Stimulated activated CD8-positive, alpha-beta memory T cell treated with anti-CD3 and anti-CD28 coated beads, Interleukin-4, amount 100 ng/mL, for 1 hour (primary cell): ENCODE data around the gene ANO2.

Source experiments
- DNase-seq, 2 donors: peaks; one replicate each; pipeline ENCODE4 v3.0.0-alpha.2; 2020; ENCODE audit warnings: low read depth in 2 of 2, low spot score in 1 of 2

Gene ANO2

DNA sequence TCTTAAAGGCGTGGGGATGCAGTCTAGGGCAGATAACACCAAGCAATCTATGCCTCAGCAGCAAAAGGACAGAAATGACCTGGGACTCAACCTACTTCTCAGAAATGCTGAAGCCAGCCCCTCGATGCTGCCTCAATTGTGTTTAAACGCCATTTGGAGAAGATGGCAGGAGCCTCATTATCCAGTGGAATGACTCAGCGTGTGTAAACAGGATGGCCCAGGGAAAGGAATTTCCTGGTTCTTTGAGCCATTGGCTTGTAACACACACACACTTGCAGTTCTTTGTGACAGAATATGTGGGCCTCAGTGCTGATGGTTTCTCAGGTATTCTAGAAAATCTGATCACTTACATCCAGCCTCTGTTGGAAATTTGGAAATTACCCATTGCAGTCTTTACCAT, 358.9 kb downstream of the ANO2 start:
- DNase-seq: no peak

DNA sequence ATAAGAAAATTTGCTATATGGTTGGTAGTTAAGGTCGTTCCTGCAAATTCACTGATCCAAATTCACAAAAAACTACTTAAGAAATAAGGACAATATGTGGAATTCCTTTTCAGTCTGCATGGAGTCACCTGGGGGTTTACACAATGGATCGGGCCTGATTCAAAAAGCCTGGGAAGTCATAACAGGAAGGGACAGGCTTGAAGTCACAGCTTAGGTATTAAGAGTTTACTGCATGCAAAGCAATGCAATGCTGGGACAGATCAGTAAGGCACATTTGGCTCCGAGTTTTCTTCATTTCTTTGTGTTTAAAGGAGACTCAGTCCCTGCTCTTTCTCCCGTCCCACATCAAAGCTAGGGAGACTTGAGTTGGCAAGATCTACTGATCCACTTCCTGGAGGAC, 359.9 kb downstream of the ANO2 start:
- DNase-seq: no peak

DNA sequence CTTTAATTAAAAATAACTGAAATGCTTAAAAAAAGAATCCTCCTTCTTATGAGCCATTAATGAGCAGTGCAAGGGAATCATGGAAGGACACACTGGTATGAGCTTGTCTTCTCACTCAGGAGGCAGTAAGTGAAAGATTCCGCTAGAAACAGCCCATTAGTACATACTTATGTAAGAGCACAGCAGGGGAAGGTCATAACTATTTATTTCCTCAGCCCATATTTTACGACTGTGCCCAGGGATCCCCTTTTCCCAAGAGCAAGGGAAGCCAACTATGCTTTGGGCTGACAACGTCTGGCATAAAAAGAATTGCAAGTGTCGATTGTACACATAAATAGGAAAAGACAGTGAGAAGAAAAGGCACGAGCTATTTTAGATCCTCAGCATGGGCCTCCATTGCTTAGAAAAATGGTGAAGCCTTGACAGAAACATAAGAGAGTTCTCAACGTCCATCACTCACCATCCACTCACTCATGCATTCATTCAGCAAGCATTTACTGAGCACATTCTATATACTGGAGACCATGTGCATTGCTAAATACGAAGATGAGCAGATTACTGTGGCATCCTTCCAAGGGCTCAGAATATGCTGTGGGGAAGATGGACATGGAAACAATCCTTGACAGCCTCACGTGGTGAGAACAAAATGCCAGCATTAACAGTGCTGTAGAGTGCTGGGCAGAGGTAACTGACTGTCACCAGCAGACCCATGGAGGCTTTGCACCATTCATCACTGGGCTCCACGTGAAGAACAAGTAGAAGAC, 360.5 kb downstream of the ANO2 start:
- DNase-seq: no peak

DNA sequence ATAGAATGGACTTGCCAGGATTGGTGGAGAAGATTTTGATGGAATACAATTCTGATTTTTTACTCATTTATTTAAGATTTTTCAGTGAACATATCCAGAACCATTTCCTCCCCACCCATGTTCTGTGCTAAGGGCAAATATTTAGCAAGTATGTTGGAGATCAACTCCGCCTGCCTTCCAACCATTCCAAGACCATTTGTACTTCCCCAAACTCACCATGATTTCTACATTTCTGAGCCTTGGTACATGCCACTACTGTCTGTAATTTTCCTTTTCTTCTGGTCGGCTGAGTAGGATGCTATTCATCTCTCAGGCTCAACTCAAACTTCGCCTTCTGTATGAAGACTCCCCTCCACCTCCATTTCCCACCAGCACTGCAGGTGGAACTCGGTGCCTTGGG, 362.5 kb downstream of the ANO2 start:
- no peak for DNase-seq

- no peak for DNase-seq
Measured at GRCh38 chr12:5582018-5582417, 363.0 kb downstream of the ANO2 start.

GRCh38 chr12:5581616-5582015, 363.4 kb downstream of the ANO2 start:
- no peak for DNase-seq

DNA sequence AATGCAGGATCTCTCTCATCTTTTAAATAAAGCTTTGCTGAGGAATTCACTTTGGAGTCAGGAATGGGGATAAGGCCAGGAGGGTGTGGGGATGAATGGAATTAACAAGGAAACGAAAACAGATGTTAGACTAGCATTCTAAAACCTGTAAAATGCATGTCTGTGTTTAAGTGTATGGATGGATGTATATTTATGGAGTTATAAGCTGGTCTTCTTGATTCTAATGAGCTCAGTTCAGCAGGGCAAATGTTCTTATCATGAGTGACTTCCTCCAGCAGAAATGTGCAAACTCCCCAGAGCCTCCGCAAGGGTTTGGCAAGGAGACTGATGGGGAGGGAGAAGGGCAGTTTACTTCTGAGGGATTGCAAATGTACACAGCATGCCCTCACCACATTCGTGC, 364.0 kb downstream of the ANO2 start:
- DNase-seq: no peak

GRCh38 chr12:5578775-5579174, 366.3 kb downstream of the ANO2 start:
- DNase-seq: no peak

- no peak for DNase-seq
Measured at GRCh38 chr12:5577741-5578140, 367.3 kb downstream of the ANO2 start.

- no peak for DNase-seq
Measured at GRCh38 chr12:5577211-5577612, 367.8 kb downstream of the ANO2 start.

- no peak for DNase-seq
Measured at GRCh38 chr12:5575987-5576386, 369.1 kb downstream of the ANO2 start.

DNA sequence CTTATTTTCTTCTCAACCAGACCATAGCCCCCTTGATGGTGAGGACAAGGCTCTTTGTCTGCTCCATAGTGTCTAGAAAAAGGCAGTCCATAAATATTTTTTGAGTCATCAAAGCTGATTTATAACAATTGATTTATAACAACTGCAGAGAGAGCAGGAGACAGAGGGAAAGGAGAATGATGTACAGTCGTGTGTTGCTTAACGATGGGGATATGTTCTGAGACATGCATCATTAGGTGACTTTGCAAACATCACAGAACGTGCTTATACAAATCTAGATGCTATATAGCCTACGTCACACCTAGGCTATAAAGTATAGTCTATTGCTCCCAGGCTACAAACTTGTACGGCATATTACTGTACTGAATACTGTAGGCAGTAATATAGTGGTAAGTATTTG, 369.8 kb downstream of the ANO2 start:
- no peak for DNase-seq

DNA sequence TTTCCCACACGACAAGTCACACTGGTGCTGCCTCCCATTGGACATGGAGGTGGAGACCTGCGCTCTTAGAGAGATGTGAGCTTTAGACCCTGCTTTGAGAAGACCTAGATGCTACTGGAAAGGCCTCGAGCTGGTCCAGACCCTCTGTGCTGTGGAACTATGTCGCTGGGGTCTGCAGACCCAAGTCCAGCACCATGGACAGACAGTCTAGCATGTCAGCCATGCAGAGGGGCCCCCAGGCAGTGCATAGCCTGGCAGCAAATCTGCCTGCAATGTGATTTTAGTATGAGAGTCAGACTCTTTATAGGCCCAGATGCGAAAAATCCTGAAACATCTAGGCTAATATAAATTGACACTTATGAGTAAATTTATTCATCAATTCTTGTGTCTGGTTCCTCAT, 371.7 kb downstream of the ANO2 start:
- no peak for DNase-seq

DNA sequence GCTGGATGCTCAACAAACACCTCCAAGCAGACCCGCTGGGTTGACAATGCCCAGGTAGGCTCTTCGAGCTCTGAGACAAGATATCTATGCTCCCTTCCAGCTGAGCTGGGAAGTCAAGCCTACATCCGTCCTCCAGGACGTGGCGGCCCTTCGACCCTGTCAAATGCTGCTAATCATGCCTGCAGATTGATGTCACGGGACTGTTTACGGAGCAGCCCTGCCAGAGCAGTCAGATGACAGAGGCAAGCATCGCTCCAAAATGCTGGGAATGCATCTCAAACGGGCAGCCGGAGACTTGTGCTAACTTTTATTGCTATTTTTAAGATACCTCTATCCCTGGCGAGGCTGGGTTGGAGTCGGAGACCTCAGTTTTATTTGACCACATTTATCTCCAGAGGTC, 373.9 kb downstream of the ANO2 start:
- DNase-seq: no peak

DNA sequence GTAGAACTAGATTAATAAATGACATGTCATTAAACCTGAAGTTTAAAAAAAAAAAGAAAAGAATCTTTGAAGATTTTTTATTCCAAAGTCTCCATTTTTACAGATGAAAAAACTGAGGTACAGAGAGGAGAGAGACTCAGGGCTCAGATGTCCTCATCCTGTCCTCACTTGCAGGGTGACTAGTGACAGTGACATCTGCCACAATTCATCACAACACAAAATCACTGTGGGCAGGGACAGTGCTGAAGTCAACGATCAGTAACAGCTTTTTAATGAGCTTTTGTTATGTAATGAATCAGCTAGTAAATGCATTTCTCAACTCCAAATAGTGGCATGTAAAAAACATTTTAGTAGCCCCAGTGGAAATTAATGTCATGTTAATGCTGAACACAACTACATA, 374.6 kb downstream of the ANO2 start:
- DNase-seq: no peak

GRCh38 chr12:5568325-5568981, 376.6 kb downstream of the ANO2 start:
- DNase-seq: no peak

DNA sequence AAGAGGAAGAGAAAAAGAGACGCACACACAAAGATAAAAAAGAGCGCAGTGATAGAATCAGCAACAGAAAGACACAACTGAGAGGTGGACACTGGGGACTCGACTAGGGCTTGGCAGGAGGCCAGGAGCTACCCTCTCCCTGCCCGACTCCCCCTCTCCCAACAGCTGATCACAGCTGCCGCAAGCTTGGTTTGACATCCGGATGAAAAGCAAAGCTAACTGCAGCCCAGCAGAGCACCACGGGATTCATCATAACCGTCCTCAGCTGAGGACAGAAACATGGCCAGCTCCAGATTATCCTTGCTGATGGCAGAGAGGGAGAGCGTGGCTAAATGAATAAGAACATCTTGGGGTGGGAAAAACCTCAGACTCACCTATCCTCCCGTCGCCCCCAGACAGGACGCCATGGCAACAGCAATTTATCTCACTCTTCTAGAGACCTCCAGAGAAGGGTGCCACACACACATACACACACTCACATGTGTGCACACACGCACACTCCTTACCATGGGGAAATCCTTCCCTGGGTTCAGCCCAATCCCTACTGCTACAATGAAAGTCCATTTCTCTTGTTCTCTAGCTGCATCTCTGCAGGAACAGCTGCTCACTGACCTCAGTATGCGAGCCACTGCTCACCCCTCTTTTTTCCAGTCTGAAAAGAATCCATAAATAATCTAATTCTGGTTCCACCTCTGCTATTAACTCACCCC, 377.9 kb downstream of the ANO2 start:
- DNase-seq: no peak

GRCh38 chr12:5565933-5566599, 379.0 kb downstream of the ANO2 start:
- DNase-seq: no peak

DNA sequence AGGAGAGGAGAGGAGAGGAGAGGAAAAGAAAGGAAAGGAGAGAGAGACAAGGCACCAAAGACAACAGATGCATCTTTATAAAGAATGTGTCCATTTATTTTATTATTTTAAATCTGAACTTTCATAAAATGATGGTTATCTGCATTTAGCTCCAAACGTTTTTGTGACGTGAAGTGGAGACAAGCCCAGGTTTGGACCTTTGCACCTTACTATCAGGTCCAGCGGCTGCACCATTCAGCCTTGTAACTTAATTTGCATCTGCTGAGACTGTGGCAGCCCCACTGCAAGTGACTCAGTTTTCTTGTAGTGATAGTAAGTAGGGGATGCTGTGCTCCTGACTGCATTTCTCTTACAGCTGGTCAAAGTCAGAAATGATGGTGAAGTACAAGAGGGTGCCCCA, 382.5 kb downstream of the ANO2 start:
- no peak for DNase-seq

- no peak for DNase-seq
Measured at GRCh38 chr12:5561846-5562245, 383.2 kb downstream of the ANO2 start.

DNA sequence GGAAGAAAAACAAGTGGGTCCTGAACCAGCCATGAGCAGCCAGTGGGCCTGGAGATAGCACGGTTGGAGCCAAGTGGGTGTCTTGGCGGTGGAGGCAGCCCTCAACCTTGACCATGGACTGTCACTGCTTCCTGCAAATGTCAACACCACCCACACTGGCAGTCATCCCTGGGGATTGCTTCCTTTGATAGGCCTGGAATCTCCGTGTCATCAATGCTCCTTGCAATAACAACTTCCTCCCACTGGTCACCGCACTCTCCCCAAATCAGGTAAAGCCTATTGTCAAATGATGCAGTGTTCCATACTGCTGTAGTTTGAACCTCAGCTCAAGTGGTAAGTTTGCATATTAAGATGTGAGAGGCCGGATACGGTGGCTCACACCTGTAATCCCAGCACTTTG, 384.0 kb downstream of the ANO2 start:
- no peak for DNase-seq

DNA sequence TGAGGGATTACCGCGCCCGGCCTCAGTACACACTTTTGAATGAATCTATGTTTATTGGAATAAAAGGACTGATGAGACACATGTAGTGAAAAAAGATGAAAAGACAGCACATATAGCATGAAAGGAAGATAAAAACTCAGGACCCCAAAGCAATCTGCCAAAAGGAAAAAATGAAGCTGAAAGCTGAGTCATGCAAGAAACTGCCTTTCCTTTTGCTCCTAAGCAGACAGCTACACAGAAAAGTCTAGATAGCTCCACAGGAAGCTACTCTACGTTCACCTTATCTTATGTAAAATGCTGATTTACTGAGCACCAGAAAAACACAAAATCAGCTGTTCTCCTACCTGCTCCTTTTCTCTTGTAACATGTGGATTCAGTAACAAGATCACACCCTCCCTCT, 384.8 kb downstream of the ANO2 start:
- DNase-seq: no peak
